ENCODE data around the gene SEMA4D.

The SEMA4D gene, protein sequence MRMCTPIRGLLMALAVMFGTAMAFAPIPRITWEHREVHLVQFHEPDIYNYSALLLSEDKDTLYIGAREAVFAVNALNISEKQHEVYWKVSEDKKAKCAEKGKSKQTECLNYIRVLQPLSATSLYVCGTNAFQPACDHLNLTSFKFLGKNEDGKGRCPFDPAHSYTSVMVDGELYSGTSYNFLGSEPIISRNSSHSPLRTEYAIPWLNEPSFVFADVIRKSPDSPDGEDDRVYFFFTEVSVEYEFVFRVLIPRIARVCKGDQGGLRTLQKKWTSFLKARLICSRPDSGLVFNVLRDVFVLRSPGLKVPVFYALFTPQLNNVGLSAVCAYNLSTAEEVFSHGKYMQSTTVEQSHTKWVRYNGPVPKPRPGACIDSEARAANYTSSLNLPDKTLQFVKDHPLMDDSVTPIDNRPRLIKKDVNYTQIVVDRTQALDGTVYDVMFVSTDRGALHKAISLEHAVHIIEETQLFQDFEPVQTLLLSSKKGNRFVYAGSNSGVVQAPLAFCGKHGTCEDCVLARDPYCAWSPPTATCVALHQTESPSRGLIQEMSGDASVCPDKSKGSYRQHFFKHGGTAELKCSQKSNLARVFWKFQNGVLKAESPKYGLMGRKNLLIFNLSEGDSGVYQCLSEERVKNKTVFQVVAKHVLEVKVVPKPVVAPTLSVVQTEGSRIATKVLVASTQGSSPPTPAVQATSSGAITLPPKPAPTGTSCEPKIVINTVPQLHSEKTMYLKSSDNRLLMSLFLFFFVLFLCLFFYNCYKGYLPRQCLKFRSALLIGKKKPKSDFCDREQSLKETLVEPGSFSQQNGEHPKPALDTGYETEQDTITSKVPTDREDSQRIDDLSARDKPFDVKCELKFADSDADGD

GRCh38 chr9:89497978-89498851 is at the start of gene SEMA4D:
TSS of gene SEMA4D (minus strand) at chr9:89498113. CDS start at chr9:89405456, 92,657 bp downstream.
- DNase-seq = peak; percentile 79

DNA sequence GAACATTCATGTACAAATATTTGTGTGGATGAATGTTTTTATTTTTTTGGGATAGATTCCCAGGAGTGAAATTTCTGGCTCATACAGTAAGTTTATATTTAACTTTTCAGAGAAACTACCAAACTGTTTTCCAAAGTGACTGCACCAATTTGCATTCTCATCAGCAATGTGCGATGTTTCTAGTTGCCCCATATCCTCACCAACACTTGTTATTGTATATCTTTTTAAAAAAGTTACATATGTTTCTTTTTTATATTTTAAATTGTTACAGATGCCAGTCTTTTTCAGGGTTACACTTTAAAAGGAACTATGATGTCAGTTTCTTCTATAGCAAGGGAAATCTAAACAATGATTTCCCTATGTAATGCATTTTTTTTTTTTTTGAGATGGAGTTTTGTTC is 49.1 kb upstream of the SEMA4D start:
- no peak for DNase-seq

- no peak for DNase-seq
These were observed 46.4 kb upstream of the SEMA4D start for GRCh38 chr9:89544279-89544661.

- DNase-seq = no peak
These were observed 45.8 kb upstream of the SEMA4D start for GRCh38 chr9:89543621-89544278.

- DNase-seq = no peak
These were observed 45.2 kb upstream of the SEMA4D start for GRCh38 chr9:89543111-89543510.

- DNase-seq = no peak
These were observed 44.6 kb upstream of the SEMA4D start for GRCh38 chr9:89542401-89543021.

DNA sequence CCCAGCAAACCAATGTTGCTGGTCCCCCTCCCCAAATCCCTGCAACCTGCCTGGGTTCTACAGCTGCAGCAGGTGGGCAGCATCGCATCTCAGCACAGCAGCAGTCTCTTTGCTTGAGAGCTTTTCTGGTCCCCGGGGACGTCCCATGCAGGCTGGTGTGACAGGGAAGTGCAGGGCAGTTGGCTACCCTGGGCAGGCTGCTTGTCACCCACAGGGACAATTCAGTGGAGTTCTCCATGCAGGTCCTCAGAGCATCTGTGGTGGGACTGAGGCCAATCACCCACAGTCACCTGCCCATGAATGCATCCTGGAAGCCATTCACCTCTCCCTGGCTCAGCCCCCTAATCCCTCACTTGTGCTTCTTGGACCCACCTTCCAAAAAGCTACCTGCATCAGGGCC is 43.9 kb upstream of the SEMA4D start:
- no peak for DNase-seq

GRCh38 chr9:89539374-89539773 is 41.5 kb upstream of the SEMA4D start:
- no peak for DNase-seq

DNA sequence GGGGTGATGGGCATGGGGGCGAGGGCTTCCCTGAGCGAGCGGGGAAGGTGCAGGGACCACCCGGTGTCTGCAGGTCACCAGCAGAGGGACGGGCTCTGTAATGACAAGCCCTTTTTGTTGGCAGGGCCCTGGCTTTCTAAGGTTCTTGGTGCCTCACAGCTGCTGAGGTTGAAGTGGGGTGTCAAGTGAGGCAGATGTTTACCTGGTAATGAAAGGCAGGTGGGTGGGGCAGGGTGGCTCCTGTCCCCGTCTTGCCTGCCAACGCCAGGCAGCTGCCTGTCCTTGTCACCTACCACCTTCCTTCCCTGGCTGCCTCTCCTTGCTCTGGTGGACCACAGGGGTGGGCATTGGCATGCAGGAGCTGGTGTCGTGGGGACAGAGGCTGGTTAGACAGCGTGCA is 41.0 kb upstream of the SEMA4D start:
- DNase-seq = no peak

GRCh38 chr9:89537166-89537565 is 39.3 kb upstream of the SEMA4D start:
- no peak for DNase-seq

DNA sequence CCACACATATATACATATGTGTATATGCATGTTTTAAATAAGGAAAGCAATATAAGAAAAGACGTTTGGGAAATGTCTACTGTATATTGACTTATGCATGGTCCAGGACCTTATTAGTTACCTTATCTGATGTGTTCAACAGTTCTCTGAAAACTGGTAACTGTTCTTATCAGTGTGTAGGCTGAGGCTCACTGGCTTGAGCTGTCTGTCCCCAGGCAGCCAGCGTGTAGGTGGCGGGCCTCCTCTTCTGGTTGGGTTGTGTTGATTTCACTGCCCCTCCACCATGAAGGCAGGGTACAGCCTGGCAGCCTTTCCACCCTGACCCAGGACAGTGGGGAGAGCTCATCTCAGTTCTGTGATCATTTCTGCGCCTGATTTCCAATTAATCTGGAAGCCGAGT is 38.7 kb upstream of the SEMA4D start:
- no peak for DNase-seq

- no peak for DNase-seq
These were observed 38.2 kb upstream of the SEMA4D start for GRCh38 chr9:89536145-89536574.

DNA sequence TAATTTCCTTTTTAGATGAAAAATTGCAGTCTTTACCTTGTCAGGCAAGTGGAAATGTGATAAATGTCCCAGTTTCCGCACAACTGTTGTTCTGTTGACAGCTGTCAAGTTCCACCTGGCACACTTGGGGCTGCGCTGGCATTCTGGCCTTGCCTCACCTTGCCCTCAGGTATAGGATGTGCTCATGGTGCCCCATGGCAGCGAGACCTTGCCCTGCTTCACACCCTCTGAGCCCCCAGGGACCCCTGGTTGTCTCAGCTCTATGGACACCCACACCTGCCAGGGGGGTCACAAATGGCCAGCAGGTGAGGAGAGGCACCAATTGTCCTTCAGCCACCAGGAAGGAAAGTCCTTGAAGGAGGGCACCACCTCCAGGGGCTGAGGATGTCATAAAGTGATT is 37.5 kb upstream of the SEMA4D start:
- no peak for DNase-seq

DNA sequence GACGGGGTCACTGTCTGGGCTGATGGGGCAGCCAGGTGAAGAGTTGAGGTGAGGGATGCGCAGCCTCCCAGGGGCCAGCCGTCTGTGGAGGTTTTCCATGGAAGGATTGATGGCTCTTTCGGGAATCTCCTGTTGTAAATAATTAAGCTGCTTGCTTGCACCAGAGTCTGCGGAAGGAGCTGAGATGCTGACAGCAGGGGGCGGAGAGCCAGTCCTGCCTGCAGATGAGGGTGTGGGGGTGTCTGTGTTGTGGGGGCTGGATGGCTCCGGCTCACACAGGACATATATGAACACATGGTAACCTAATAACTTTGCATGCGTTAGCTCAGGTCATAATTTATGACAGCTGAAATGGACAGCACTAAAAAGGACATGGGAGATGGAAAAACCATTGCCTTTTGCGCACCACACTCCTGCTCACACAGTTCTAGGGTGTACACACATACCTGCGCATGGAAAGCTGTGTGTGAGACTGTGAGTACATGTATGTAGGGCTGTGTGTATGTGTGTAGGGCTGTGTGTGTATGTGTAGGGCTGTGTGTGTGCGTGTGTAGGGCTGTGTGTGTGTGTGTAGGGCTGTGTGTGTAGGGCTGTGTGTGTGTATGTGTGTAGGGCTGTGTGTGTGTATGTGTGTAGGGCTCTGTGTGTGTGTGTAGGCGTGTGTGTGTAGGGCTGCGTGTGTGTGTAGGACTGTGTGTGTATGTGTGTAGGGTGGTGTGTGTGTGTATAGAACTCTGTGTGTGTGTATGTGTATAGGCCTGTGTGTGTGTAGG is 36.8 kb upstream of the SEMA4D start:
- no peak for DNase-seq

DNA sequence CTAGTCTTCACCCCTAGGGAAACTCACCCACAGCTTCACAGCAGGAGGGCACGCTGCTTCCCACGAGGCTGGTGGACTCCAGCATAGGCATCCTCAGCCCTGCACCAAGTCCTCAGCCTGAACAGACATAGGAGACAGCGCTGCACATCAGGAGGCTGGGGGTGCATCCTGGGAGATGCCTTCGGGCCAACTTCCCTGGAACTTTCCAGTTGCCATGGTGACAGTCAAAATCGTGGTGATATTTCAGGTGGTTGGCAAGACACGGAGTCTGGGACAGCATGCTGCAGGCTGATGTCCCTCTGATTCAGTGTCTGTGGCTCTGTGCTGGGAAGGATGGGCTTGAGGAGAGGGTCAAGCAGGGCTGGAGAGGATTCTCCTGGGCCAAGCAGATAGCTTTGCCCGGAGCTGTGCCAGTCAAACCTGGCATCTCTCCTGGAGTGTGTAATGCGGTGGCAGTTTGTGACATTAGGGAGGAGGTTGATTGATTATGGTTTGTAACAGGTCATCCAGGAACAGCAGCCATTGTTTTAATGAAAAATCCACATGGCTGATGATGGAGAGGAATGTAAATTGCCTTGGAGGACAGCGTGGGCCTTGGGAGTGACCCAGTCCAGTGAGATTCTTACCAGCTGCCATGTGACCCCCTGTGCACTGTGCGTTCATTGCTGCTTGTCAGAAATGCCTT is 35.6 kb upstream of the SEMA4D start:
- DNase-seq = no peak

- DNase-seq = no peak
These were observed 35.0 kb upstream of the SEMA4D start for GRCh38 chr9:89532944-89533343.

DNA sequence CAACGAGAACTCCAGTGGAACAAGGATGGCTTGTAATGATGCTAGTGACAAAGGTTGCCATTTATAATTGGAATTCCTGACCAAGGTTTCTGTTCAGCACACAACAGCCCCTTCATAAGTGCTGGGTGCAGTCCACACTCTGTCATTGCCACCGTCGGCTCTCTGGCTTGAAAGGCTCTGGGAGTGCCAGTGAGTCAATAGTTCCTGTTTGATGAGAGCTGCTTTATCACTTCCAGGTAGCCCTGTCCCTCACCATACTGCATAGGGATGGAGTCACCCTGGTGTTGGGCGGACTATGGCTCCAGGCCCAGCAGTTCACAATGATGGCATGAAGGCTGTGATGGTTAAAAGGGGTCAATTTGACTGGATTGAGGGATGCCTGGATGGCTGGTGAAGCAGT is 34.6 kb upstream of the SEMA4D start:
- DNase-seq = peak; percentile 64

- DNase-seq = no peak
These were observed 33.9 kb upstream of the SEMA4D start for GRCh38 chr9:89531766-89532165.

DNA sequence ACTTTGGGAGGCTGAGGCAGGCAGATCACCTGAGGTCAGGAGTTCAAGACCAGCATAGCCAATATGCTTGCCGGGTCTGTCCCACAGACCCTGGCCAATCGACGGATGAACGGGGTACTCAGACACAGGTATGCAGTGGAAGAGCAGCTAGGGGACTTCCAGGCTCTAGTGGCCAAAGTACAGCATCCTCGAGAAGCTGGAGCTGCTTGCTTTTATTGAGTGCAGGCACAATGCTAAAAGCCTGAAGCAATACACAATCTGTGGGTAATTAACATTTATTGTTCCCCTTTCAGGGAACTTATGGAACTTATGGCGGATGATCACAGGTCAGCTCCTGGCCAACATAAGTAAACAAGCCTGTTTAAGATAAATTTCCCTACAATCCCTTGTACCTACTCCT is 32.8 kb upstream of the SEMA4D start:
- DNase-seq = no peak

- no peak for DNase-seq
These were observed 31.5 kb upstream of the SEMA4D start for GRCh38 chr9:89529243-89530035.

Data from activated CD4-positive, alpha-beta T cell treated with anti-CD3 and anti-CD28 coated beads for 48 hours (primary cell).